GM12878 (cell line): Measurements from ENCODE around the gene NFYA. TPM values are rescaled to one million over a fixed set of nuclear protein-coding genes. Genes with fewer than 3 reads are reported as not detected.

ENCODE experiments used
- ATAC-seq: fragments of 200-7000 bp; cut with Tn5 transposase; 3 replicates; pipeline ENCODE4 v1.9.1; 2020; ENCODE audit warnings: mild to moderate bottlenecking, moderate library complexity
- BruUV-seq: library from RNA; stranded (reverse); fragments of 400-500 nt; replicated peaks from 2 replicates; lab custom pipeline; 2021; lab: Mats Ljungman, UMichigan
- CTCF ChIA-PET: fragments of 300-600 bp; sonication (Branson Sonifier 250); formaldehyde crosslinking; extraction: SDS; loops from one replicate; lab custom pipeline; 2021; ENCODE audit warnings: inconsistent platforms; lab: Yijun Ruan, JAX
- POLR2A ChIA-PET: fragments of 350-600 bp; formaldehyde crosslinking; extraction: SDS; loops from one replicate; lab custom pipeline; 2021; ENCODE audit warnings: inconsistent platforms; lab: Charles Lee
- RAD21 ChIA-PET: fragments of 300-600 bp; sonication (Branson Sonifier 250); formaldehyde crosslinking; loops from one replicate; lab custom pipeline; 2023; ENCODE audit warnings: antibody characterized with exemption; ENCODE audit not compliant: unreplicated experiment; lab: Charles Lee
- SMC1A ChIA-PET: fragments of 300-600 bp; sonication (Branson Sonifier 250); formaldehyde crosslinking; loops from one replicate; lab custom pipeline; 2023; ENCODE audit not compliant: unreplicated experiment, uncharacterized antibody; lab: Charles Lee
- DNase-seq: peaks from one replicate; pipeline ENCODE4 v3.0.0-alpha.2; 2011; ENCODE audit warnings: low read depth, low spot score
- FAIRE-seq: peaks from 3 replicates; lab custom pipeline; 2011; peaks lifted over from hg19 to GRCh38; lab: Jason Lieb, UNC
- H2AFZ ChIP-seq: 2 replicates; pipeline ENCODE4 v1.6.0; 2011; ENCODE audit warnings: low read depth, low read length, control low read depth; ENCODE audit not compliant: control insufficient read depth
- H3K27ac ChIP-seq: 2 replicates; pipeline ENCODE4 v1.5.1; 2011; ENCODE audit warnings: control low read depth; ENCODE audit not compliant: control insufficient read depth, insufficient read depth
- H3K27me3 ChIP-seq, 2 experiments: replicated peaks in 1 of 2; 2 replicates each; pipeline versions ENCODE4 v1.6.0 to v1.6.1; 2011; ENCODE audit warnings: low read length in 1 of 2; ENCODE audit not compliant: control insufficient read depth in 2 of 2, insufficient read depth in 2 of 2
- H3K36me3 ChIP-seq, 2 experiments: 2 replicates each; pipeline ENCODE4 v1.5.1; 2011; ENCODE audit warnings: low read length in 1 of 2; ENCODE audit not compliant: control insufficient read depth in 2 of 2, insufficient read depth in 2 of 2
- H3K4me1 ChIP-seq: 2 replicates; pipeline ENCODE4 v1.6.1; 2011; ENCODE audit warnings: mild to moderate bottlenecking, low read length, moderate library complexity, mixed read lengths; ENCODE audit not compliant: control insufficient read depth, insufficient read depth
- H3K4me2 ChIP-seq: 2 replicates; pipeline ENCODE4 v1.6.0; 2011; ENCODE audit warnings: control low read depth; ENCODE audit not compliant: control insufficient read depth, insufficient read depth
- H3K4me3 ChIP-seq: fragments of 200-600 bp; sonication (generic); 2 replicates; pipeline ENCODE4 v1.5.1; 2016
- H3K79me2 ChIP-seq: 2 replicates; pipeline ENCODE4 v1.6.0; 2011; ENCODE audit warnings: low read length; ENCODE audit not compliant: control insufficient read depth, insufficient read depth
- H3K9ac ChIP-seq: 2 replicates; pipeline ENCODE4 v1.8.0; 2011; ENCODE audit warnings: low read length, control low read depth, mixed read lengths; ENCODE audit not compliant: control insufficient read depth, insufficient read depth
- H3K9me3 ChIP-seq: replicated peaks from 3 replicates; pipeline ENCODE4 v1.5.1; 2011; ENCODE audit warnings: mild to moderate bottlenecking, low read length; ENCODE audit not compliant: control insufficient read depth, insufficient read depth
- H4K20me1 ChIP-seq: 2 replicates; pipeline ENCODE4 v1.6.0; 2011; ENCODE audit not compliant: control insufficient read depth, insufficient read depth
- BCL11A ChIP-seq: IDR thresholded peaks from 2 replicates; pipeline ENCODE4 v1.6.1; 2011; ENCODE audit warnings: low read depth, low read length
- BHLHE40 ChIP-seq, 2 experiments: fragments of 450-650 bp in 1 of 2; IDR thresholded peaks; 2 replicates each; pipeline ENCODE4 v1.6.1; 2011 to 2017; ENCODE audit warnings: low read depth in 2 of 2, borderline replicate concordance in 1 of 2, improper control_type of control experiment in 1 of 2, low read length in 1 of 2, mild to moderate bottlenecking in 1 of 2
- BMI1 ChIP-seq: fragments of 450-650 bp; IDR thresholded peaks from 2 replicates; pipeline ENCODE4 v1.6.1; 2016; ENCODE audit warnings: mild to moderate bottlenecking, moderate library complexity, borderline replicate concordance
- FOXM1 ChIP-seq: IDR thresholded peaks from 2 replicates; pipeline ENCODE4 v1.6.1; 2012; ENCODE audit warnings: low read depth, mild to moderate bottlenecking, inconsistent platforms, low read length, moderate library complexity
- IRF5 ChIP-seq: fragments of 450-650 bp; IDR thresholded peaks from 2 replicates; pipeline ENCODE4 v1.6.1; 2017; ENCODE audit warnings: borderline replicate concordance
- LARP7 ChIP-seq: fragments of 450-650 bp; IDR thresholded peaks from 2 replicates; pipeline ENCODE4 v1.6.1; 2017; ENCODE audit warnings: mild to moderate bottlenecking
- MXI1 ChIP-seq: fragments of 150-350 bp; IDR thresholded peaks from 2 replicates; pipeline ENCODE4 v1.6.1; 2011; ENCODE audit warnings: low read depth, mild to moderate bottlenecking, inconsistent platforms, low read length, improper control_type of control experiment
- MYC ChIP-seq: IDR thresholded peaks from 2 replicates; pipeline ENCODE4 v1.6.1; 2011; ENCODE audit warnings: mild to moderate bottlenecking, low read length, moderate library complexity, inconsistent platforms; ENCODE audit not compliant: insufficient read depth, insufficient replicate concordance, insufficient read length, severe bottlenecking
- PAX5 ChIP-seq: IDR thresholded peaks from 2 replicates; pipeline ENCODE4 v1.6.1; 2011; ENCODE audit warnings: low read depth, low read length, borderline replicate concordance
- PBX3 ChIP-seq: IDR thresholded peaks from 2 replicates; pipeline ENCODE4 v1.6.1; 2011; ENCODE audit warnings: mild to moderate bottlenecking, low read depth, low read length, moderate library complexity; ENCODE audit not compliant: insufficient replicate concordance
- RAD21 ChIP-seq: IDR thresholded peaks from 2 replicates; pipeline ENCODE4 v1.6.1; 2011; ENCODE audit warnings: mild to moderate bottlenecking, low read depth, low read length, moderate library complexity; ENCODE audit not compliant: insufficient read depth
- RAD51 ChIP-seq: fragments of 450-650 bp; IDR thresholded peaks from 2 replicates; pipeline ENCODE4 v1.6.1; 2016; ENCODE audit warnings: moderate library complexity, mild to moderate bottlenecking, inconsistent platforms
- RB1 ChIP-seq: fragments of 450-650 bp; formaldehyde crosslinking; IDR thresholded peaks from 2 replicates; pipeline ENCODE4 v1.6.1; 2017; ENCODE audit warnings: mild to moderate bottlenecking, borderline replicate concordance
- SIN3A ChIP-seq: IDR thresholded peaks from 2 replicates; pipeline ENCODE4 v1.6.1; 2012; ENCODE audit warnings: low read depth, low read length, improper control_type of control experiment
- TCF7 ChIP-seq: IDR thresholded peaks from 2 replicates; pipeline ENCODE4 v1.6.1; 2014; ENCODE audit warnings: antibody characterized with exemption, borderline replicate concordance
- WRNIP1 ChIP-seq: IDR thresholded peaks from 2 replicates; pipeline ENCODE4 v1.6.1; 2011; ENCODE audit warnings: low read depth, low read length, improper control_type of control experiment, borderline replicate concordance
- ZNF207 ChIP-seq: fragments of 450-650 bp; IDR thresholded peaks from 2 replicates; pipeline ENCODE4 v1.6.1; 2014; ENCODE audit warnings: antibody characterized with exemption, mild to moderate bottlenecking, borderline replicate concordance
- whole genome bisulfite sequencing: methylation state at CpG from one replicate; pipeline ENCODE4 v1.1.6; 2016; ENCODE audit warnings: low lambda C conversion rate; ENCODE audit not compliant: insufficient replicate concordance, insufficient coverage; ENCODE audit errors: missing lambda C conversion rate; 5-methylcytosine and 5-hydroxymethylcytosine counted together
- in situ Hi-C: fragments of 300-500 bp; cut with MboI; formaldehyde crosslinking; loops from 9 replicates; pipeline ENCODE4 v1.14.3; 2018; ENCODE audit warnings: mixed read lengths
- intact Hi-C: fragments of 100-400 bp; cut with micrococcal nuclease; formaldehyde crosslinking; loops from one replicate; pipeline ENCODE4 v1.14.2; 2022; ENCODE audit not compliant: unreplicated experiment
- polyA plus RNA-seq, 11 experiments: library from polyadenylated mRNA; depleted of rRNA in 4 of 11; unstranded in 6 of 11; stranded (reverse) in 5 of 11; fragments of >200 nt; fragmentation: Nextera tagmentation in 4 of 11; fragmentation: Illumina TruSeq in 1 of 11; extraction: Ambion mirVana in 4 of 11; extraction: Trizol in 1 of 11; gene quantifications; 1 replicate in 1 of 11; 2 replicates in 10 of 11; pipeline versions ENCODE4 v1.2.1 to v1.2.3, GENCODE V29; 2011 to 2016; ENCODE audit warnings: inconsistent platforms in 2 of 11, missing spikeins in 2 of 11, low read depth in 1 of 11
- total RNA-seq, 4 experiments: library from RNA; depleted of rRNA in 3 of 4; stranded (reverse); fragments of >200 nt in 3 of 4; fragmentation: Illumina TruSeq in 1 of 4; extraction: Trizol in 1 of 4; gene quantifications; 2 replicates each; pipeline versions ENCODE4 v1.2.1 to v1.2.3, GENCODE V29; 2013 to 2021
- TF ChIP-seq, protein P1 (sequence below), 3 experiments: IDR thresholded peaks in 2 of 3; conservative IDR thresholded peaks in 1 of 3; 2 replicates each; pipeline ENCODE4 v1.5.1; 2011; ENCODE audit warnings: low read depth in 3 of 3, low read length in 3 of 3, mild to moderate bottlenecking in 3 of 3, control low read depth in 2 of 3, moderate library complexity in 2 of 3, inconsistent platforms in 1 of 3, mixed read lengths in 1 of 3; ENCODE audit not compliant: control insufficient read depth in 2 of 3, insufficient read depth in 1 of 3; ENCODE audit errors: extremely low read depth in 1 of 3

Gene NFYA
- total and polyA plus RNA-seq, 10 of the 15 experiments (the other 5 are each of a cell fraction or from before 2014, with no cell fraction given): 6.4 to 36.5 (median 19.1) TPM

DNA sequence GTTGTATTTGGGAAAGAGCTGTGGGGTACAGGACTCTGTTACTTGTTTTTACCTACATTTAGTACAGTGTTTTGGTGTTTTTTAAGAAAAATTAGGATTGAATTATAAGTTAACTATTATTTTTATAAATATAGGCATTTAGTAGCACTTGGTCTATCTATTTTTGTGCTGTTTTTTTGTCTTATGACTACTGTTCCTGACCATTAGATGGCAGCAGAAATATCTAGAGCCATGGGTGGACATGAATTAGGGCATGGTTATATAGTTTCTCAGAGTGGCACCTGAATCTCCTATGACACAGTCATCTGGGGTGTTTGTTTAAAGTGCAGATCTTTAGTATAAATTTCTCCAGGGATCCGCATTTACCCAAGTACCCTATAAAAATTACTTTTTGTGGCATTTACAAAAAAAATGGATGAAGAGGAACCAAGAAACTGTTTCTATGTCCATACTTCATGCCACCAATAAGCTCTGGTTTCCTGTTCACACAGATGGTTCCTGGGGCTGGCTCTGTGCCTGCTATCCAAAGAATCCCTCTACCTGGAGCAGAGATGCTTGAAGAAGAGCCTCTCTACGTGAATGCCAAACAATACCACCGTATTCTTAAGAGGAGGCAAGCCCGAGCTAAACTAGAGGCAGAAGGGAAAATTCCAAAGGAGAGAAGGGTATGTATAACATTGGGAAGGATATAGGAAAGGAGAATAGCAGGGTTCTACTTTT is 19.8 kb downstream of the NFYA start (continued):
- no peak for TF ChIP-seq FOXM1
- no peak for TF ChIP-seq BMI1
- TF ChIP-seq, protein P1, sequence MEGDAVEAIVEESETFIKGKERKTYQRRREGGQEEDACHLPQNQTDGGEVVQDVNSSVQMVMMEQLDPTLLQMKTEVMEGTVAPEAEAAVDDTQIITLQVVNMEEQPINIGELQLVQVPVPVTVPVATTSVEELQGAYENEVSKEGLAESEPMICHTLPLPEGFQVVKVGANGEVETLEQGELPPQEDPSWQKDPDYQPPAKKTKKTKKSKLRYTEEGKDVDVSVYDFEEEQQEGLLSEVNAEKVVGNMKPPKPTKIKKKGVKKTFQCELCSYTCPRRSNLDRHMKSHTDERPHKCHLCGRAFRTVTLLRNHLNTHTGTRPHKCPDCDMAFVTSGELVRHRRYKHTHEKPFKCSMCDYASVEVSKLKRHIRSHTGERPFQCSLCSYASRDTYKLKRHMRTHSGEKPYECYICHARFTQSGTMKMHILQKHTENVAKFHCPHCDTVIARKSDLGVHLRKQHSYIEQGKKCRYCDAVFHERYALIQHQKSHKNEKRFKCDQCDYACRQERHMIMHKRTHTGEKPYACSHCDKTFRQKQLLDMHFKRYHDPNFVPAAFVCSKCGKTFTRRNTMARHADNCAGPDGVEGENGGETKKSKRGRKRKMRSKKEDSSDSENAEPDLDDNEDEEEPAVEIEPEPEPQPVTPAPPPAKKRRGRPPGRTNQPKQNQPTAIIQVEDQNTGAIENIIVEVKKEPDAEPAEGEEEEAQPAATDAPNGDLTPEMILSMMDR (IDR thresholded peaks at IDR 0.05 in 2 of 3, conservative IDR thresholded peaks at IDR 0.05 in 1 of 3; ENCODE audit: control insufficient read depth in 2 of 3, extremely low read depth in 1 of 3, insufficient read depth in 1 of 3, low read depth in 3 of 3, low read length in 3 of 3): peak; percentile 31 to 45 (median 41); a peak in 4 of 6 replicates
- TF ChIP-seq RAD21: peak; percentile 62
- TF ChIP-seq, all 136 proteins: peak for 3

GRCh38 chr6:41093729-41094128 is 21.0 kb downstream of the NFYA start:
- H3K36me3 ChIP-seq: peaks cover 15 to 57% of the 10 kb centered on the region in 2 experiments
- no peak overlapping the region for H3K27ac ChIP-seq
- in situ Hi-C loops: no loop called here
- ChIA-PET CTCF (interaction anchor here (0.6 to 3.2 kb wide), 5 partner anchors 83 to 240 kb away, joined by 3 to 49 read pairs (median 4); no protein-coding TSS in a partner anchor), SMC1A (interaction anchor here (2.1 kb wide), 1 partner anchor 226 kb away, joined by 12 read pairs; no protein-coding TSS in a partner anchor), POLR2A (interaction anchor here (0.6 kb wide), 1 partner anchor 232 kb away, joined by 4 read pairs; no protein-coding TSS in a partner anchor), RAD21 (no interaction called here)
- H3K79me2 ChIP-seq: no peaks in the 10 kb centered on the region
- ATAC-seq: no peak
- FAIRE-seq: no peak
- H3K4me3 ChIP-seq: no peak overlapping the region
- 82% methylated on average over 6 of the region's 6 CpGs for WGBS
- H3K9me3 ChIP-seq: no peaks in the 10 kb centered on the region
- no peak for DNase-seq
- H3K27me3 ChIP-seq: no peaks in the 10 kb centered on the region
- H3K9ac ChIP-seq: no peak overlapping the region
- no peaks in the 10 kb centered on the region for H4K20me1 ChIP-seq
- BruUV-seq: no TSS peak
- intact Hi-C loops: loop anchor here (2.0 kb wide), 1 partner anchor 225 kb away; no protein-coding TSS in a partner anchor
- no peaks in the 10 kb centered on the region for H3K4me1 ChIP-seq
- H2AFZ ChIP-seq: no peak overlapping the region
- H3K4me2 ChIP-seq: no peak overlapping the region
- TF ChIP-seq MYC (no peak), PBX3 (no peak), PAX5 (no peak), LARP7 (no peak), BCL11A (no peak), RAD51 (no peak), ZNF207 (no peak), IRF5 (no peak), BHLHE40 (IDR thresholded peaks at IDR 0.05; ENCODE audit: borderline replicate concordance in 1 of 2, low read depth in 2 of 2, low read length in 1 of 2) (no peak), TCF7 (no peak), RB1 (no peak), WRNIP1 (no peak), MXI1 (no peak), SIN3A (no peak)
